Measurements from ENCODE around the gene STARD13. TPM values are rescaled to one million over a fixed set of nuclear protein-coding genes. Genes with fewer than 3 reads are reported as not detected.
"Not testable (repeated sequence)": the region's sequence is repeated elsewhere in the genome, so short reads cannot be mapped to it uniquely, and the experiment has no call there.

The STARD13 gene
- total RNA-seq, 1 donor from 2014 or later = 61.0 TPM

DNA sequence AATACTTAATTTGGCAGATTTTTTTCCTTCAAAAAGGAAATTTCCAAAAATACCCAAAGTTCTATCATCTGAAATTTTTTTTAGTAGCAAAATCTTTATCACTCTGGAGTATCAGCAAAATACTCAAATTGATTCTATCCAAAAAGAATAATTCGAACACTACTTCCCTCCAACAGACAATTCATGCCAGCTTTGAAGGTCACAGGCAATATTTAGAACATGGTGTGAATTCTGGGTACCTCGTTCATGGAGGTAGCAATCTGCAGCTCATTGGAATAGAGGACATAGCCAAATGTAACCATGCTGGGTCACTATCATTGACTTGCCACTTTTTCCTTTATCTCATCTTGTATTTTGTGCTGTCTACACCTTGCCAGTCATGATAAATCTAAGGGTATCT lies 119.8 kb downstream of the STARD13 start:
- no peak overlapping the region for H3K27ac ChIP-seq
- no peak overlapping the region for H3K4me3 ChIP-seq
- TF ChIP-seq, protein P1, sequence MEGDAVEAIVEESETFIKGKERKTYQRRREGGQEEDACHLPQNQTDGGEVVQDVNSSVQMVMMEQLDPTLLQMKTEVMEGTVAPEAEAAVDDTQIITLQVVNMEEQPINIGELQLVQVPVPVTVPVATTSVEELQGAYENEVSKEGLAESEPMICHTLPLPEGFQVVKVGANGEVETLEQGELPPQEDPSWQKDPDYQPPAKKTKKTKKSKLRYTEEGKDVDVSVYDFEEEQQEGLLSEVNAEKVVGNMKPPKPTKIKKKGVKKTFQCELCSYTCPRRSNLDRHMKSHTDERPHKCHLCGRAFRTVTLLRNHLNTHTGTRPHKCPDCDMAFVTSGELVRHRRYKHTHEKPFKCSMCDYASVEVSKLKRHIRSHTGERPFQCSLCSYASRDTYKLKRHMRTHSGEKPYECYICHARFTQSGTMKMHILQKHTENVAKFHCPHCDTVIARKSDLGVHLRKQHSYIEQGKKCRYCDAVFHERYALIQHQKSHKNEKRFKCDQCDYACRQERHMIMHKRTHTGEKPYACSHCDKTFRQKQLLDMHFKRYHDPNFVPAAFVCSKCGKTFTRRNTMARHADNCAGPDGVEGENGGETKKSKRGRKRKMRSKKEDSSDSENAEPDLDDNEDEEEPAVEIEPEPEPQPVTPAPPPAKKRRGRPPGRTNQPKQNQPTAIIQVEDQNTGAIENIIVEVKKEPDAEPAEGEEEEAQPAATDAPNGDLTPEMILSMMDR (IDR thresholded peaks at IDR 0.05) = no peak
- peaks cover 8% of the 10 kb centered on the region for H3K9me3 ChIP-seq
- DNase-seq = no peak
- H3K36me3 ChIP-seq = peaks cover 42% of the 10 kb centered on the region
- intact Hi-C loops (cut with DNase I) = no loop called here
- peaks cover 8% of the 10 kb centered on the region for H3K4me1 ChIP-seq
- no peaks in the 10 kb centered on the region for H3K27me3 ChIP-seq (ENCODE audit: low read depth)
- no peak for ATAC-seq

DNA sequence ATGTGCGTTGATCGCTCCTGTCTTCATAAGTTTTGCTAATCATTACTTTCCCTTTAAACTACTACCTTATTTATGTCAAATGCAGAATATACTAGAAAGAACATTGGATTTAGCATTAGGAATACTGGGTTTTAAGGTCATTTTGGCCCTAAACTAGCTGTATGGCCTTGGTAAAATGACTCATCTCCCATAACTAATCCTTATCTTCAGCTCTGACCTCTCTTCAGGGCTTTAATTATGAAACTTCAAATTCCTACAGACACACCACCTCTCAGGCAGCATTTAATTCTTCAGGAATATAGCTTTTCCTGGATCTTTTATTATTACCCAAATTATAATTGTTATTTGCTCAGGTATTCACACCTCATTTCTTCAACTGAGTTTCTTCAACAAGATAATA lies 121.2 kb downstream of the STARD13 start:
- H3K36me3 ChIP-seq = peaks cover 42% of the 10 kb centered on the region
- H3K27me3 ChIP-seq (ENCODE audit: low read depth) = no peaks in the 10 kb centered on the region
- peaks cover 8% of the 10 kb centered on the region for H3K9me3 ChIP-seq
- no peak overlapping the region for H3K27ac ChIP-seq
- ATAC-seq = no peak
- intact Hi-C loops (cut with DNase I) = no loop called here
- no peak overlapping the region for H3K4me3 ChIP-seq
- DNase-seq = no peak
- TF ChIP-seq, protein P1 (IDR thresholded peaks at IDR 0.05) = no peak
- peaks cover 8% of the 10 kb centered on the region for H3K4me1 ChIP-seq

DNA sequence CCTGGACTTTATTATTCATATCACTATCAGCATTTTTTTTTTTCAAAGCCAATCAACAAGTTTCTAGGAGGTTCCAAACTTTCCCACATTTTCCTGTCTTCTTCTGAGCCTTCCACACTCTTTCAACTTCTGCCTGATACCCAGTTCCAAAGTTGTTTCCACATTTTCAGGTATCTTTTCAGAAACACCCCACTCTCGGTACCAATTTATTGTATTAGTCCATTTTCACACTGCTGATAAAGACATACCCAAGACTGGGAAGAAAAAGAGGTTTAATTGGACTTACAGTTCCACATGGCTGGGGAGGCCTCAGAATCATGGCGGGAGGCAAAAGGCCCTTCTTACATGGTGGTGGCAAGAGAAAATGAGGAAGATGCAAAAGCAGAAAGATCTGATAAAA lies 122.8 kb downstream of the STARD13 start:
- DNase-seq; H3K9me3 ChIP-seq; ATAC-seq; H3K27ac ChIP-seq; H3K4me3 ChIP-seq; H3K27me3 ChIP-seq (ENCODE audit: low read depth); H3K4me1 ChIP-seq; intact Hi-C loops (cut with DNase I): not testable (repeated sequence)
- peaks cover 52% of the 10 kb centered on the region for H3K36me3 ChIP-seq

DNA sequence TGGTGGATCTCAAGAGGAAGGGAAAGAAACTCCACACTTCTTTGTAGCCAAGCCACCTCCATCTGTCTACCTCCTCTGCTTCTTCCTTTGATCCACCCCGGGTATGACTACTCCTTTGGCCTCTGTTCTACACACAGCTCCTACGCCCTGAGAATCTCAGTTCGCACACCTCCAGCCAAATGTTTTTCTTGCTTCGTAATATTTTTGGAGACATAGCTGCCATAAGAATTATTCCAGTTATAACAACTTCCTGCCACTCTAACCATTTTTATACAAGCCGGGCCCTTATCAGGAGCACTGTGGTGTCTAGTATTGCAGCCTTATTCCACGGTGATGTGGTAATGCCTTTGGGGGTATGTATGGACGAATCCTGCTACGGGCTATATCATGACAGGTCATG lies 126.7 kb downstream of the STARD13 start:
- Histone ChIP-seq H3K9me3 (peaks cover 8% of the 10 kb centered on the region), H3K27ac (no peak overlapping the region), H3K36me3 (peaks cover 42% of the 10 kb centered on the region), H3K4me1 (peaks cover 1% of the 10 kb centered on the region), H3K27me3 (ENCODE audit: low read depth) (no peaks in the 10 kb centered on the region), H3K4me3 (no peak overlapping the region)
- TF ChIP-seq, protein P1 (IDR thresholded peaks at IDR 0.05) = no peak
- ATAC-seq (no peak), DNase-seq (no peak)
- intact Hi-C loops (cut with DNase I) = no loop called here

DNA sequence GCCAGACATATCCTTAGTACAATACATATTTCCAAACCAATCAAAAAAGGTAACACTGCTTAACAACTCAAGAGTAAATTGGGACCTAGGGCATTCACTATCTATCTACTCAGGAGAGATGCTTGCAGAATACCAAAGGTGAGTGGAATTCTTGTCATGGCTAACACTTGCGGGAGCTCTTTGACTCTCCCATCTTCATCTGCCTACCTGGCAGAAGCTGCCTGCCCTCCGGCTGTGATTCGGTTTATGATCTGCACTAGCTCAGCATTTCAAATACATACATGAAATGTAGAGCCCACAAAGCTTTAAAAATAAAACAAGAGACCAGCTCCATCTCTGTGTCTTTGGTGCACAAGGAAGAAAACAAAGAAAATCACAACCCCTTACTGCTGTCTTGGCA lies 127.3 kb downstream of the STARD13 start:
- DNase-seq (no peak), ATAC-seq (no peak)
- TF ChIP-seq, protein P1 (IDR thresholded peaks at IDR 0.05) = no peak
- Histone ChIP-seq H3K27me3 (ENCODE audit: low read depth) (no peaks in the 10 kb centered on the region), H3K4me3 (no peak overlapping the region), H3K4me1 (peaks cover 4% of the 10 kb centered on the region), H3K9me3 (peaks cover 8% of the 10 kb centered on the region), H3K27ac (no peak overlapping the region), H3K36me3 (peaks cover 40% of the 10 kb centered on the region)
- intact Hi-C loops (cut with DNase I) = no loop called here

DNA sequence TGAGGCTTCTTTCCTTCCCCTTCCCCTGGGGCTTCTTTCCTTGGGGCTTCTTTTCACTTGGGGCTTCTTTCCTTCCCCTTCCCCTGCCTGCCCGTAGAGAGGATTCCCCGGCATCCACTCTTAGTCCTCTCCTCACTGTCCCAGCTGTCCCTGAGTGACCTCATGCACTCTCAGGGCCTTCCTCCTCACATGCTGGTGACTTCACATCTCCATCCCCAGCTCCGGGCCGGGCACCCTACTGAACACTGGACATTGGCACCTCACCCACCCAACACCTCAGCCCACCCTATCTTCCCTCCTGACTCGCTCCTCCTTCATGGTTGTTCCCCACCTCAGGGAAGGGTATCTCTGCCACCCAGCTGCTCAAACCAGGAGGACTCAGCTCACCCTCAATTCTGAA lies 130.6 kb downstream of the STARD13 start:
- TF ChIP-seq, protein P1 (IDR thresholded peaks at IDR 0.05) = no peak
- intact Hi-C loops (cut with DNase I) = no loop called here
- Histone ChIP-seq H3K27me3 (ENCODE audit: low read depth) (no peaks in the 10 kb centered on the region), H3K36me3 (peaks cover 28% of the 10 kb centered on the region), H3K4me3 (no peak overlapping the region), H3K27ac (no peak overlapping the region), H3K4me1 (peaks cover 4% of the 10 kb centered on the region), H3K9me3 (no peaks in the 10 kb centered on the region)
- ATAC-seq = no peak
- no peak for DNase-seq

Measured in lower lobe of right lung (tissue), 2 donors.